ENCODE data around the gene FADS2.

FADS2 gene

GRCh38 chr11:61895046-61895717 is 67.1 kb downstream of the FADS2 start:
- TF ChIP-seq MAX (IDR thresholded peaks at IDR 0.05; ENCODE audit: low read depth, low read length), result no peak
- TF ChIP-seq CTCF (IDR thresholded peaks at IDR 0.05; ENCODE audit: low read depth, low read length), result no peak
- no peak for TF ChIP-seq MYC (IDR thresholded peaks at IDR 0.05; ENCODE audit: low read depth, low read length)
- no peak for TF ChIP-seq POLR2A (IDR thresholded peaks at IDR 0.05; ENCODE audit: extremely low read depth, insufficient read length)
- H3K4me3 ChIP-seq (ENCODE audit: low read depth, low read length), result no peak overlapping the region
- peak; percentile 55 for DNase-seq (ENCODE audit: low read depth)

- TF ChIP-seq CTCF (IDR thresholded peaks at IDR 0.05; ENCODE audit: low read depth, low read length), result no peak
- TF ChIP-seq MYC (IDR thresholded peaks at IDR 0.05; ENCODE audit: low read depth, low read length), result no peak
- no peak for TF ChIP-seq MAX (IDR thresholded peaks at IDR 0.05; ENCODE audit: low read depth, low read length)
- TF ChIP-seq POLR2A (IDR thresholded peaks at IDR 0.05; ENCODE audit: extremely low read depth, insufficient read length), result no peak
- no peak overlapping the region for H3K4me3 ChIP-seq (ENCODE audit: low read depth, low read length)
- DNase-seq (ENCODE audit: low read depth), result no peak
Measured at GRCh38 chr11:61895718-61896059, 67.6 kb downstream of the FADS2 start.

GRCh38 chr11:61896665-61897386 is 68.7 kb downstream of the FADS2 start:
- TF ChIP-seq CTCF (IDR thresholded peaks at IDR 0.05; ENCODE audit: low read depth, low read length), result no peak

GRCh38 chr11:61897387-61898246 is 69.5 kb downstream of the FADS2 start:
- H3K4me3 ChIP-seq (ENCODE audit: low read depth, low read length), result no peak overlapping the region
- TF ChIP-seq CTCF (IDR thresholded peaks at IDR 0.05; ENCODE audit: low read depth, low read length), result peak; percentile 87
- TF ChIP-seq POLR2A (IDR thresholded peaks at IDR 0.05; ENCODE audit: extremely low read depth, insufficient read length), result no peak
- TF ChIP-seq MYC (IDR thresholded peaks at IDR 0.05; ENCODE audit: low read depth, low read length), result no peak
- peak; percentile 85 for DNase-seq (ENCODE audit: low read depth)

More at GRCh38 chr11:61896665-61897386, 68.7 kb downstream of the FADS2 start:
- no peak overlapping the region for H3K4me3 ChIP-seq (ENCODE audit: low read depth, low read length)
- no peak for DNase-seq (ENCODE audit: low read depth)

GRCh38 chr11:61898247-61898582 is 70.1 kb downstream of the FADS2 start:
- TF ChIP-seq CTCF (IDR thresholded peaks at IDR 0.05; ENCODE audit: low read depth, low read length) (no peak), MYC (IDR thresholded peaks at IDR 0.05; ENCODE audit: low read depth, low read length) (no peak), POLR2A (IDR thresholded peaks at IDR 0.05; ENCODE audit: extremely low read depth, insufficient read length) (no peak), MAX (IDR thresholded peaks at IDR 0.05; ENCODE audit: low read depth, low read length) (no peak)
- H3K4me3 ChIP-seq (ENCODE audit: low read depth, low read length), result no peak overlapping the region
- no peak for DNase-seq (ENCODE audit: low read depth)

All from NB4 (cell line).